Parathyroid adenoma (tissue), 2 donors: ENCODE measurements around the gene SLC16A6.

ENCODE experiments used
- H2AFZ ChIP-seq: fragments of 300-600 bp; sonication (generic); one replicate; pipeline ENCODE4 v1.7.0; 2017; ENCODE audit warnings: antibody characterized with exemption, mild to moderate bottlenecking
- H3K27ac ChIP-seq: fragments of 300-600 bp; sonication (generic); one replicate; pipeline ENCODE4 v1.7.0; 2017
- H3K27me3 ChIP-seq: fragments of 300-600 bp; sonication (generic); one replicate; pipeline ENCODE4 v1.7.0; 2017; ENCODE audit warnings: low read length; ENCODE audit not compliant: control insufficient read depth, insufficient read depth
- H3K36me3 ChIP-seq: fragments of 300-600 bp; sonication (generic); one replicate; pipeline ENCODE4 v1.7.0; 2017; ENCODE audit warnings: low read length; ENCODE audit not compliant: control insufficient read depth, insufficient read depth
- H3K4me1 ChIP-seq: fragments of 300-600 bp; sonication (generic); one replicate; pipeline ENCODE4 v1.7.0; 2017; ENCODE audit warnings: control low read depth
- H3K4me2 ChIP-seq: fragments of 300-600 bp; sonication (generic); one replicate; pipeline ENCODE4 v1.7.0; 2017; ENCODE audit warnings: low read length
- H3K4me3 ChIP-seq: fragments of 300-600 bp; sonication (generic); one replicate; pipeline ENCODE4 v1.7.0; 2017; ENCODE audit warnings: low read depth, low read length
- H3K79me2 ChIP-seq: fragments of 300-600 bp; sonication (generic); one replicate; pipeline ENCODE4 v1.7.0; 2017; ENCODE audit warnings: control low read depth
- H3K9ac ChIP-seq: fragments of 300-600 bp; sonication (generic); one replicate; pipeline ENCODE4 v1.7.0; 2017; ENCODE audit warnings: mild to moderate bottlenecking
- H3K9me3 ChIP-seq: fragments of 300-600 bp; sonication (generic); one replicate; pipeline ENCODE4 v1.7.0; 2017; ENCODE audit warnings: low read length; ENCODE audit not compliant: control insufficient read depth
- TF ChIP-seq, protein P1 (sequence below): fragments of 300-600 bp; sonication (generic); IDR thresholded peaks from one replicate; pipeline ENCODE4 v1.7.0; 2017; ENCODE audit warnings: antibody characterized with exemption, mild to moderate bottlenecking
- donor health status: primary hyperparathyroidism.

SLC16A6 gene

GRCh38 chr17:68322630-68323029 is 31.7 kb upstream of the SLC16A6 start:
- H2AFZ ChIP-seq: no peak overlapping the region
- H3K27me3 ChIP-seq: no peaks in the 10 kb centered on the region
- H3K4me1 ChIP-seq: no peaks in the 10 kb centered on the region
- TF ChIP-seq, protein P1, sequence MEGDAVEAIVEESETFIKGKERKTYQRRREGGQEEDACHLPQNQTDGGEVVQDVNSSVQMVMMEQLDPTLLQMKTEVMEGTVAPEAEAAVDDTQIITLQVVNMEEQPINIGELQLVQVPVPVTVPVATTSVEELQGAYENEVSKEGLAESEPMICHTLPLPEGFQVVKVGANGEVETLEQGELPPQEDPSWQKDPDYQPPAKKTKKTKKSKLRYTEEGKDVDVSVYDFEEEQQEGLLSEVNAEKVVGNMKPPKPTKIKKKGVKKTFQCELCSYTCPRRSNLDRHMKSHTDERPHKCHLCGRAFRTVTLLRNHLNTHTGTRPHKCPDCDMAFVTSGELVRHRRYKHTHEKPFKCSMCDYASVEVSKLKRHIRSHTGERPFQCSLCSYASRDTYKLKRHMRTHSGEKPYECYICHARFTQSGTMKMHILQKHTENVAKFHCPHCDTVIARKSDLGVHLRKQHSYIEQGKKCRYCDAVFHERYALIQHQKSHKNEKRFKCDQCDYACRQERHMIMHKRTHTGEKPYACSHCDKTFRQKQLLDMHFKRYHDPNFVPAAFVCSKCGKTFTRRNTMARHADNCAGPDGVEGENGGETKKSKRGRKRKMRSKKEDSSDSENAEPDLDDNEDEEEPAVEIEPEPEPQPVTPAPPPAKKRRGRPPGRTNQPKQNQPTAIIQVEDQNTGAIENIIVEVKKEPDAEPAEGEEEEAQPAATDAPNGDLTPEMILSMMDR: no peak
- no peaks in the 10 kb centered on the region for H3K79me2 ChIP-seq
- H3K36me3 ChIP-seq: no peaks in the 10 kb centered on the region
- no peak overlapping the region for H3K27ac ChIP-seq
- H3K4me3 ChIP-seq: no peak overlapping the region
- no peaks in the 10 kb centered on the region for H3K9me3 ChIP-seq
- H3K4me2 ChIP-seq: no peak overlapping the region
- no peak overlapping the region for H3K9ac ChIP-seq

GRCh38 chr17:68321556-68321954 is 30.6 kb upstream of the SLC16A6 start:
- Histone ChIP-seq H3K79me2 (no peaks in the 10 kb centered on the region), H3K4me1 (no peaks in the 10 kb centered on the region), H3K36me3 (no peaks in the 10 kb centered on the region), H3K27ac (no peak overlapping the region), H3K4me3 (no peak overlapping the region), H3K9me3 (no peaks in the 10 kb centered on the region), H3K9ac (no peak overlapping the region), H3K27me3 (no peaks in the 10 kb centered on the region), H2AFZ (no peak overlapping the region), H3K4me2 (no peak overlapping the region)
- TF ChIP-seq, protein P1: no peak

DNA sequence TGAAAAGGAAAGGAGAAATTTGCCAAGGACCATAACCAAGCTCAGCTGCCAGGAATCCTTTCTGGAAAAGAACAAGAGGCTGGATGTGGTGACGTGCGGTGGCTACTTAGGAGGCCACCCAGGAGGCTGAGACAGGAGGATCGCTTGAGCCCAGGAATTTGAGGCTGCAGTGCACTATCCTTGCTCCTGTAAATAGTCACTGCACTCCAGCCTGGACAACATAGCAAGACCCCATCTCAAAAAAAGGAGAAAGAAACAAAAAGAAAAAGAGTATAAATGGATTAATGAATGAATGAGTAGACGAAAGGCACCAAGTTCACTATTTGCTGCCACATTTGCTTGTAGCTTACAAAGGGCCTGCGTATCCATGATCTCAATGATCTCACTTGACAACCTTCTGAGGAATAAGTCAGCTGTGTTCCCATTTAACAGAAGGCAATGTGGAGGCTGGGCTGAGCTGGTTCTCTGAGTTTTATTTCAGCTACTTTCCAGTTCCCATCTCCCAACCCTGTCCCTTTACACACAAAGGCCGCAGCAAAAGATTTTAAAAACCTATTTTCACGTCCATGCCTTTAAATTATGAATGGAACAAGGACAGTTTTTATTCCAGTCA is 30.1 kb upstream of the SLC16A6 start:
- no peaks in the 10 kb centered on the region for H3K4me1 ChIP-seq
- H3K27ac ChIP-seq: no peak overlapping the region
- H3K27me3 ChIP-seq: no peaks in the 10 kb centered on the region
- H3K4me3 ChIP-seq: no peak overlapping the region
- H3K9ac ChIP-seq: no peak overlapping the region
- H3K36me3 ChIP-seq: no peaks in the 10 kb centered on the region
- H3K79me2 ChIP-seq: no peaks in the 10 kb centered on the region
- TF ChIP-seq, protein P1: no peak
- H2AFZ ChIP-seq: no peak overlapping the region
- H3K4me2 ChIP-seq: no peak overlapping the region
- no peaks in the 10 kb centered on the region for H3K9me3 ChIP-seq

DNA sequence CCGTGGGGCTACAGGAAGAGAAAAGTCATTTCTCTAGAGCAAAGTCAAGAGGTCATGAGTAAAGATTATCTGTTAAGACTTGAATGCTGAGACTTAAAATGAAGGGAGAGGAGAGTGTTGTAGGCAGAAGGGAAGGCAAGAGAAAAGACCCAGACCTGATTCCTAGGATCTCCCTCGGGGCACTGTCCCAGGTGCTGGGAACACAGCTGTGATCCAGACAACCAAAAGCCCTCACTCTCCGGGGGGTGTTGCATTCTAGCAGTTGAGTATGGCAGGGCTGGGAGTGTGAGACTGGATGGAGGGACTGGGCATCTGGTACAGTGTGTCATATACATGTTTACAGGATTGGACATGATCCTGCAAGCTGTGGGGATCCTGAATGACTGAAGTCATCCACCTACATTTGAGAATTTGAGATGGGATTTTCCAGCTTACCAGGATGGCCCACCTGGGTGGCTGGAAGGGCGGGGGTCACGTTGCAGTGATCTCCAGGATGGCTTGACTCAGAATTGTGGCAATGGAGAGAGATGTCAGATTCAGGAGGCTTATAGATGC is 29.5 kb upstream of the SLC16A6 start:
- Histone ChIP-seq H3K79me2 (no peaks in the 10 kb centered on the region), H3K27me3 (no peaks in the 10 kb centered on the region), H3K9ac (no peak overlapping the region), H3K4me1 (no peaks in the 10 kb centered on the region), H3K27ac (no peak overlapping the region), H3K36me3 (no peaks in the 10 kb centered on the region), H3K4me3 (no peak overlapping the region), H2AFZ (no peak overlapping the region), H3K4me2 (no peak overlapping the region), H3K9me3 (no peaks in the 10 kb centered on the region)
- TF ChIP-seq, protein P1: no peak
